HG03196 (cell line): ENCODE data around the gene SEPTIN2.
"Not testable (repeated sequence)": the region's sequence is repeated elsewhere in the genome, so short reads cannot be mapped to it uniquely, and the experiment has no call there.

Experiments used
- ATAC-seq: cut with Tn5 transposase; IDR thresholded peaks from one replicate; pipeline ENCODE4 v1.9.1; 2021; ENCODE audit not compliant: unreplicated experiment

SEPTIN2 gene

GRCh38 chr2:241378816-241379215 lies 63.1 kb downstream of the SEPTIN2 start:
- ATAC-seq: no peak

DNA sequence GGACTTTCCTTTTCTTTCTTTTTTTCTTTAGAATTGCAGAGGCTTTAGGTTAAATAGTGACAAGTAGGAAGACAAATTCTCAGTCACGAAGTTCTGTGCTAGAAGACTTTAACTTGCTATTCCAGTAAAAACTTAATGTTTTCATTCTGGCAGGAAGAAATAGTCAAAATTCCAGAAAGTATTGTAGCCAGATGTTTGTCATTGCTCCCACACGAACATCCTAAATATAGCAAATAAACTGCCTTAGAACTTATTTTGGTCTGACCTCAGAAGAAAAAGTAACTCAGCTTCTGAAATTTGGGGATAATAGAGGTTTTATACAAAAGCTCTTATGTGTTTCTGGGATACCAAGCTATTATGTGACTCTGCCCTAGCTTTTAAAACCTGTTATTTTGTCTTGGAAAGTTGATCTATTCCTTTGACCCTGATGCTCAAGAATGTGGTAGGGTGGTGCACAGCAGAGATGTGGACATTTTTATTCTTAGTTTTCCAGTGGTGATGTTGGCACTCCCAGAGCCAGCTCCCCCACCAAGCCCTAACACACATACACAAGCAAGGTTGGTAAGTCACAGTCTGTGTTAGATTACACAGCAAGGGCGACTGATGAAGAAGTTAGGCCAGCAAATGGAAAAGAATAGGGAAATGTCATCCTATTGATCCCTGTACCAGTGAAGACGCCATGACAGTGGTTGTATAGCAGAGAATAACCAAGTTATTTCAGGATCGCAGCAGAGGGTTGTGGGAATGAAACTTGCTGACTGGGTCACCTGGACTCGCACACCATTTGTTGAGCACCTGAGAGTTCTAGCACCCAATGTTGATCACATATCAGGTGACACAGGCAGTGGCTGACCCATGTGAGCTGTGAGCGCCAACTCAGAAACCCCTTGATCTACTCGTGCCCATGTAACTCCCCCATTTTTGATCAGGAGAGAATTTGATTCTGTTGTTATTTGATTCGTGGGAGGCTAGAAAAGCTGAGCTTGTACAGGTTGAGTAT lies 64.1 kb downstream of the SEPTIN2 start:
- no peak for ATAC-seq

DNA sequence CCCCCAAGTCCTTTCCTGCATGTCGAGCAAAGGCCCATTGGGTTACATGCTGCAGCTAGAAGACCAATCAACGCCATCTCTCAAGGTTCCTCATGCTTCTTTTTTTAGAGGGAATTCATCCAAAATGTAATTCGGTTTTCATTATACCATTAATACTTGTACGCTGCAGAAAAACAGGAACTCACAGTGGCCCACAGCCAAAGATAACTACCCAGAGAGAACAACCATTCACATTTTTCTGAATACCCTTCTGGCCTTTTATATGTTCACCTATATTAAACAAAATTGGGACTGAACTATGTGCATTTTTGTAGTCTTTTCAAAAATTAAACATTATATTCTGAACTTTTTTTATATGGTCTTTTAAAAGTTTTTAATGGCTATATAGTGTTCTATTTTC lies 66.1 kb downstream of the SEPTIN2 start:
- ATAC-seq: no peak

GRCh38 chr2:241385450-241385849 lies 69.7 kb downstream of the SEPTIN2 start:
- not testable (repeated sequence) for ATAC-seq

DNA sequence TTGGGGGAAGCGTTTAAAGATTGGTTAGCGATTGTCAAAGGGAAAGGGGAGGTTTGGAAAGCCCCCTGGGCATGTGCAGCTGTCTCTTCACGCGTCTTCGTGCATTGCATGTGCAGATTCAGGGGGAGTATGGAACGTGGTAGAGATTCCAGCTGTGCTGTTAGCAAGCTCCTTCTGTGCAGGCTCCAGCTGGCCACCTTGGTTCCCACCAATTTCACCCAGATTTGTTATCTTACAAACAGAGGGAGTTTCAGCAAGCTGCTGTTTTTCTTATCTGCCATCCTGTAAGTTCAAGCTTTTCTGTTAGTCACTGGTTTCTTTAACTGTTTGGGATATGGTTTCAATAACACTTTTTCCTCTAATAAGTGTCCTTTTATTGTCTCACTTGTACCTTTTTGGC lies 70.8 kb downstream of the SEPTIN2 start:
- no peak for ATAC-seq

- ATAC-seq: no peak
Measured at GRCh38 chr2:241389697-241390096, 74.0 kb downstream of the SEPTIN2 start.

- no peak for ATAC-seq
Measured at GRCh38 chr2:241390301-241391206, 74.8 kb downstream of the SEPTIN2 start.

DNA sequence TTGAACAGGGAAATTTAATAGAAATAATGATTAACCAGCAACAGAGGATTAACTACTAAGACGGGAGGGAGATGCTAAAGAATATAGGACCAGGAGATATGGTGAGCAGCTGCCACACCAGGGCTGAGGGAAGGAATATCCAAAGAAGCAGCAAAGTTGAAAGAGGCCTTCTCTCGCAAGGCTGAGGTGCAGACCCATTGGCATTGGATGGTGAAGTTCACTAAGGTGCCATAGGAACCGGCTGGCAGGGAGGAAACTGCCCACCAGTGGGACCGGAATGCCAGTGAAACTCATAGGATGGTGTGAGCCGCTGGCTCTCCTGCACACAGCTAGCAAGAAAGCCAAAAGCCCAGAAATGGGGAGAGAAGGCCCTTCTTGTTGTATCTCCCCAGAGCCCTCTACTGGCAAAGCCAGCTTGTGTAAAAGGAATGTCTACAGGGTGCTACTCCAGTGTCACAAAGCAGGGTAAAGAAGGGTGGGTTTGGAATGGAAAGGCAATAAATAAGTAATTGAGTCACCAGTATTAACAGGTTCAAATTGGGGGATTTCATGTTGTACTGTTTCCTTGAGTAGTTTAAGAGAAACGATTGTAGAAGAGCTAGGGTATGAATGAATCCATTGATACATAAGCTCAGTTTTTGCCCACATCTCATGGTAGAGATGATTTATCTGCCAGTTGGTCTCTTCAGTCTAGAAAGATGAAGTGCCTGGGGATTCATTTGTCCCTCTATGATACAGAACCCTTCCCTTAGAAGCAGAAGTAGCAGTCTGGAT lies 76.4 kb downstream of the SEPTIN2 start:
- ATAC-seq: no peak

DNA sequence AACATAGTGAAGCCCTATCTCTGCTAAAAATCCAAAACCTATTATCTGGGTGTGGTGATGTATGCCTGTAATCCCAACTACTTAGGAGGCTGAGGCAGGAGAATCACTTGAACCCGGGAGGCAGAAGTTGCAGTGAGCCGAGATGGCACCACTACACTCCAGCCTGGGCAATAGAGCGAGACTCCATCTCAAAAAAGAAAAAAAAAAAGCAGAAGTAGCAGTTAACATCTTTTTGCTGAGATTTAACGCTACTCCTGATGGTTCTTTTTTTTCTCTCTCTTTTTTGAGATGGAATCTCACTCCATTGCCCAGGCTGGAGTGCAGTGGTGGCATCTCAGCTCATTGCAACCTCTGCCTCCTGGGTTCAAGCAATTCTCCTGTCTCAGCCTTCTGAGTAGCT lies 77.0 kb downstream of the SEPTIN2 start:
- not testable (repeated sequence) for ATAC-seq

DNA sequence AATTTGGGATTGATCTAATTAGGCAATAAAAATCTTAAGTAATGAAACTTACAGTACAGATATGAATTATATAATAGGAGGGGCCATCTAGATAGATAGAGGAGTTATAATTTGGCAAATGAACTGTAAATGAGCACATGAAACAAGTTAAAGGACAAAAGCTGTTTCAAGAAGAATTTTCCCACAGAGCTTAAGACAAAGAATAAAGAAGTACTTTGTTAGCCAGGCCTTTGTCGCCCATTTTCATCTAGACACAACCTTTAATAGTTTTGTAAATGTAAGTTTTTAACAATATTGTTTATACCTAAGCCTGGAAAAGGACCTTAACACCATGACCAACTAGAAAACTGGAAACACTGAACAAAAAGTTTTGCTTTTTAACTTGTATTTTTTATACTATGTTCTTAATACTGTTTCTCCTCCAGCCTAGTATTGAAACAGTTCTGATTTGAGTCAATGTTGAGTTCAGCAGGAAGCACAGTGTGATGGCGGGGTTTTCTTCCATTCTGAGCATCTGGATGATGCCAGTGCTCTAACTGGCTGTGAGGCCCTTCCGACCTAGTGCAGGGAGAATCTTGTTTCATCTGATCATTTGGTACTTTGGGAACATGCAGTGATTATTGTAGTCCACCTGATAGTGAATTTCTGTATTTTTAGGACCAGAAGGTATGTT lies 77.9 kb downstream of the SEPTIN2 start:
- ATAC-seq: no peak

GRCh38 chr2:241396809-241397208 lies 81.1 kb downstream of the SEPTIN2 start:
- ATAC-seq: not testable (repeated sequence)

DNA sequence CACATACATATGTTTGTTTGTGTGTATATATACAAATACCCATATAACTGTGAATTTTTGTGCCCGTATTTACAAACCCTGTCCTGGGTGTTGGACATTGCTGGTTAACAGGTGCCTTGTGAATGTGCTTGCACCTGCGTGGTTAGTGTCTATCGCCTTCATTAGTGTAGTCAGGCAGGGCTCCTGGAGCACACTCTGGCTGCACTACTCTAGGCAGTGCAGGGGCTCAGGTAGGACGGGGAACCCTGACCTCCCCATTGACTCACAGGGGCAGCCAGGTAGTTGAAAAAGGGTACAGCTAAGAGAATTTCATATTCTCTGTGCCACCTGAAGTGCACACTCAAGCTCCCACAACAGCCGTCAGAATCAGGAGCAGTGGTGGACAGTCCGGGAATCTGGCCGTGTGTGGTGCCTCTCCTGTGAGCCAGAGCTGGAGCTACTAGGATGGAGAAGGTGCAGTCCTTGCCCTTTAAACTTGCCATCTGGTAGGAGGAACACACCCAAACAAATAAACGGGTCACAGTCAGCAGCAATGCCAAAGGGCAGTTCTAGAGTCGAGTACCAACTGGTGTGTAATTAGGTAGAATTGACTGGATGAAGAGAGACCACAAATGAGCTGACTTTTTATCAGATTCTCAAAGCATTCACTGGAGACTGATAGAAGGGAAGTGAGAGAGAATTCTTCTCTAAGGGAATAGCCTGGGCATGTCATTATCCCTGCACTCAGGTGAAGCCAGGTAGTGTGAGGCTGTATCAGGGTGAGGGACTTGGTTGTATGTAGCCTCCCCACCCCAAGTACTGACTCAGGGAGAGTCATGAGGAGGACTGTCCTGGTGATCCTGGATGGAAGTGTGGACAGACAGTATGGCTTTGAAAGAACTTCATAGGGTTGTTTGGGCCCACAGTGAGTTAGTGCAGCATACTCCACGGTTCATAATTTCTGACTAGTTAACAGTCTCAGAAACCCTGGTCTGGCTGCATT lies 84.5 kb downstream of the SEPTIN2 start:
- ATAC-seq: no peak
